GM19193 (cell line): ENCODE results near the gene CCDC85C.

Experiments used
- POLR2A ChIP-seq: IDR thresholded peaks from 4 replicates; pipeline ENCODE4 v1.6.1; 2011; ENCODE audit not compliant: insufficient read depth, insufficient read length; ENCODE audit errors: extremely low read depth

The CCDC85C gene

DNA sequence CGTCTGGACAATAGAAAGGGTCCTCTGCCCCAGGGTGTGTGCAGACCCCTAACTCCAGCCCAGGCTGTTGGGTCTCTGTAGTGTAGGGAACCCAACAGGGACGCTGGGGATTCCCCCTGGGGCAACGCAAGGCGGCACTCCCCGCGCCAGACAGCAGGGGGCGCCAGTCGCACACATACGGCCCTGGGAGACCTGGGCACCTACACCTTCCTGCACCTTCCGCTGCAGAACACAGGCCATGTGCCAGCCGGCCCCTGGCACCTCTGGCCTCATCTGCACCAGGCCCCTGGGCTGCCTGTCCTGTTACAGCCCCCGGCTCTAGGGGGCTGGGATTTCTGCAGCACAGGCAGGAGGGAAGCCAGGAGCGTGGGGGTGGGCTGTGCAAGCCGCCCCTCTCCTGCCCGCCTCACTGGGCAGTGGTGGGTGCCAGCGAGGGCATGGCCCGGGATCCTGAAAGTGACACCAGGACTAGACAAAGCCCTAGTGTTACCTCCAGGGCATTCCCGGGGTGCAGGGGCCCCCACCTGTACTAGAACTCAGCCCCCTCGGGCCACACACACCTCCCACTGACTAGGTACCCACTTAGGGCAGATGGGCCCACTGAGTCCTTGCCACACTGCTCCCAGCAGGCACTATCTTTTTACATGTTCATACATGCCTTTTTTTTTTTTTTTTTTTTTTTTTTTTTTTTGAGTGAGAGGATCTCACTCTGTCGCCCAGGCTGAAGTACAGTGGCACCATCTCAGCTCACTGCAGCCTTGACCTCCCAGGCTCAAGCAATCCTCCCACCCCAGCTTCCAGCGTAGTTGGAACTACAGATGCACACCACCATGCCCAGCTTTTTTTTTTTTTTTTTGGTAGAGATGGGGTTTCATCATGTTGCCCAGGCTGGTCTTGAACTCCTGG, 85.3 kb downstream of the CCDC85C start:
- no peak for TF ChIP-seq POLR2A

DNA sequence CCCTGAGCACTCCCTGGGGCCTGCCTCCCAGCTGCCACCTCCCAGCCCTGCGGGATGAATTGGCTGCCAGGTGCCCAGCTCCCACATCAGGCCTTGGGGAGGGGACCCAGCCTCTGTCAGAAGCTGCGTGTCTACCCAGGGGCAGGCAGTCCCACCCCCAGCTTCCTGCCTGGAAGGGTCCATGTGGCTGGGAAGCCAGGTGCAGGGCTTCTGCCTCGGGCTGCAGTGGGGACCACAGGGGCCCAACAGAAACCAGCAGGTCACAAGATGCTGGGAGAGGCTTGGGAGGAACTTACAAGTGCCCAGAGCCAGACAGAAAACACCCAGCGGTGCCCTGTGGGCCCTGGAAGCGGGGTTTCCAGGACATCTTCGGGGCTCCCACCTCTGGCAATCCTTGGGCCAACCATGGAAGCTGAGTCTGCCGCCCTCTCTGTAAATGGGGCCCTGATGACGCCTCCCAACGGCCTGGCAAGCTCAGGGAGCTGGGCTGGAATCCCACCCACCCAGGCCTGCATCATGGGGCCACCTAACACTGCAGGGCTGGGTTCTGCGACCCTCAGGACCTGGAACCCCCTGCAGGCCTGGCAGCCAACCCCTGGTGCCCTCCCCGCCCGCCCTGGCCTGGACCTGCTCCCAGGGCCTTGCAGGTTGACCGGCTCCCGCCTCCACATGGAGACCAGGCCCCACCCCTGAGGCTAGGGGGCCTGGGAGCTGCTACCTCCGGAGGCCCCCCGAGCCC, 86.2 kb downstream of the CCDC85C start:
- TF ChIP-seq POLR2A: no peak

DNA sequence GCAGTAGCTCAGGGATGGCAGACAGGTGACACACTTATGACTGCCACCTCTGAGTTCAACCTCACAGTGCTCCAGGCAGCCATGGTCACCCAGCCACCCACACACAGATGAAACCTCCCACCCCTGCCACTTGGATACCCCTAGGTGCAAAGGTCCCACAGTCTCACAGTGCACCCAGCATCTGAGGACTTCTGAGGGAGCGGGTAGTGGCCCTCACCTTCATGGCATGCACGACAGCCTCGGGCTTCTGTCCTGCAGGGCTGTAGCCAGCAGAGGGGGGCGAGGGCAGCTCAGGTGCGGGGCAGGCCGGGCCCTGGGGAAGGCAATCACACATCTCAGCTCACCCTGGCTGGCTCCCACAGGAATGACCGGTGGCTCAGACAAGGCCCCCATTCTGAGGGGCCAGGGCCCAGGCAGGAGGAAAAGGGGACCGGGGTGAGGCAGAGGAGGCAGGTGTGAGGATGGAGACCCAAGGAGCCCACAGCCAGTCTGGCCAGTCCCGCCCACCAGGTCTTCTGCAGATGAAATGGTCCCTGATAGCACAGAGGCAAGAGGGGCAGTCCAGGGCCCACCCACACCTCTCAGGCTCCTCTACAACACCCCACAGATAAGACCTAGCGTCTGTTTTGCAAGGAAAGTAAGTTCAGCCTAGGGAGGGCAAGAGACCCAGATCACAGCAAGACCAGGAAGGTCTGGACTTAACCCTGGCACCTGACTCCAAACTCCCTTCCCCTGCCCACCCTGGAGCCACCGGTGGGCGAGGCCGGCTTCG, 87.0 kb downstream of the CCDC85C start:
- TF ChIP-seq POLR2A: no peak

DNA sequence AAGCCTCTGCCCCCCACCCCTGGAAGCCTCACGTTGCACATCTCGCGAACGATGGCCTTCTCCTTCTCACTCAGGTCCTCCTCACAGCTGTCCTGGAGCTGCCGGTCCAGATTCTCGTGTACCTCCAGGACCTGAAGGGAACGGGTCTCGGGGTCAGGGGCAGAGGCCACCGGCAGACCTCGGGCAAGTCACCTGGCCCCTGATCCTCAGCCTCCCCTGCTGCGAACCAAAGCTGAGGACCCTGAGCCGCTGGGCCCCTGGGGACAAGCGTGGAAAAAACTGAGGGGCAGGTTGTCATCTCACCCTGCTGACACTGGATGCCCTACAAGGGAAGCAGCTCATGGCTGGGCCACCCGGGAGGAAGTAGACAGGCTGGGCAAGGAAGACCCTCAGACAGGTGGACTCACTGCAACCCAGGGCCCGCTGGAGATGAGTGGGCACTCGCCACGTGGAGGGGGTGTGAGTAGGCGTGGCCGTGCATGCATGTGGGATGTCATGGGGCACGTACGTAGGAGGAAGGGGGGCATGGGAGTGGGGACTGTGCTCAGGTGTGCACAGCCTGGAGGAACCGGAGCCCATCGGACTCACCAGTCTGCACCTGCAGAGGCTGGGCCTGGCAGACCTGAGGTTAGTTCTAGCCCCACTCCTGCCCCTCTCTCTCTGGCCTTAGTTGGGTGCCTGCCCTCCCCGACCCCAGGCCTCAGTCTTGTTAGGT, 87.7 kb downstream of the CCDC85C start:
- TF ChIP-seq POLR2A: no peak

DNA sequence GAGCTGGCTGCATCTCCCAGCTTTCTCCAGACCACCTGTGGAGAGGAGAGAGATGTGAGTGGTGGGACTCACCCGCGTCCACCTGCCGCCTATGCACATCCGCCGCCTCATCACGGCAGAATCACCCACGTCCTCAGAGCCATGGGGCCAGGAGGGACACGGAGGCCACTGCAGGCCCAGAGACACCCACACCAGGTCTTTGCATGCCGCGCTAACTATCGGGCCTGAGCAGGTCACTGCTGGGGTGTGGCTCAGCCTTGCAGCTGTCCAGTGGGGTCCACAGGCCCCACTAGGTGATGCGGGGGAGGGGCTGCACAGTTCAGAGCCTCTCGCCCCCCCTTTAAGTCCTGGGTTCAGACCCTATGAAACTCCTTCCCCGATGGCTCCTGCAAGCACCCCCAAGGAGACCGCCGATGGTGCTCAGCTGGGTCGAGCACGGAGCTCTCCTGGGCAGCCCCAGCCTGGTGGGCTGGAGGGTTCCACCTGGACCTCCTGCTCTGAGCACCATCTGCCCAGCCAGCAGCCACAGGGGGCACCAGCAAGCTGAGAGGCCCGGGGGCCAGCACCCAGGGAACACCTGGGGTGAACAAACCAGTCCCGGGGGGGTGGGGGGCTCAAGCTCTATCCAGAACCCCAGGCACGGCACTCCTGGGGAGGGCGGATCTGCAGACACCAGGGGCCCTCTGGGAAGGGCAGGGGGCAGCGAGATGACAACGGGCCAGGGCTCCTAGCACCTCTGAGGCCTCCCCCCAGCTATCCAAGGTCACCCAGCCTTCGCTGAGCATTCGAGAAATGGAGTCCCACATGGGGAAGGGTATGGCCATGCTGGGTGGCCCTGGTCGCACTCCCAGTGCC, 88.5 kb downstream of the CCDC85C start:
- TF ChIP-seq POLR2A: no peak

DNA sequence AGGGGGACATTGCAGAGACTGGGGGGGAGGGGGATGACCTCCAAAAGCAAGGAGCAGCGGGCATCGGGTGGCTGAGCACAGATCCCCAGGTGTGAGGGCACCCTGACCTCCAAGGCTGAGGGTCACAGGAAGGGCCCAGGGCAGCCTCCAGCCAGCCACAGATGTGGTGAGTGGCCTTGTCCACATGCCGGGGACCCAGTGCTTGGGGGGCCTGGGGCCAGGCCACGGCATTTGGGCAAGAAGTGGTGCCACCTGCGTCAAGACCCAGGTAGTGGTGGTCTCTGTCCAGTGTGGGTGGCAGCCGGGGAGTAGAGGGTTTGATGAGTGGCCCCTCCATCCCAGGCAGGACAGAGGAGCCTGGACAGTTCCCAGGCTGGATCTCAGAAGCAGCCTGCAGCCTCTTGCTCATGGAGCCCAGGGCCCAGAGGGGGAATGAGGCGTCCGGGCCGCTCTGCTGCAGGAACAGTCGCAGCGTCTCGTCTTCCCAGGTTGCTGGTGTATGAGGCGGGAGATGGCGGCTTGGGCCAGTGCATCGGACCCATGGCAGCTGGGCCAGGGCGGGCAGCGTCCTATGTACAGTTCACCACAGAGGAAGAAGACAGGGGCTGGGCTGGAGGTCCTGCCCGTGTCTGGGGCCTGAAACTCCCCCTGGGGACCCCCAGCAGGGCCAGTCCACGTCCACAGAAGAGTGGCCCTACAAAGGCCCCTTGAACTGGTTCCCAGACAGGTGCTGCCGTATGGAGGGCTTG, 89.3 kb downstream of the CCDC85C start:
- peak; percentile 8 for TF ChIP-seq POLR2A

DNA sequence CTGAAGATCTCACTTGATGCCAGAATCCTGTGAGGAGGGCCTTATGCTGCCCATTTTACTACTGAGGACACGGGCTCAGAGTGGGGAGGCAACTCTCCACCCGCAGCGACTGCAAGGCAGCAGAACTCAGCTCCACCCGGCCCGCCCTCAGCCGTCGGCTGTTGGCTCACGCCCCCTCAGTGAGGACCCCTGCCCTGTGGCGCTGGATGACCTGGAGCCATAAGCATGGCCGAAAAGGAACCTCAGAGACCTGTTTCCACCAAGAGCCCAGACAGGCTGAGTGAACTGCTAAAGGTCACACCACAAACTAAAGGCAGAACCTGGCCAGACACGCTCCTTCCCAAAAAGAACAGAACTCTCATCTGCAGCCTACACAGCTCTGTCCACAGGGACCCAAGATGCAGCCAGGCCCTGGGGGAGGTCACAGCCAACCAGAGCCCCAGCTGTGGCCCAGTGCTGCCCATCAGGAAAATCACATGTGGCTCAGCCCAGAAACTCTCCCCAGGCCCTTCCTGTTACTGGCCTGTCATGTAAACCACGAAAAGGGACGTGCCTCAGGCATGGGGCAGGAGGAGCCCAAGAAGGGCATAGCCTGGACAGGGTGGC, 90.0 kb downstream of the CCDC85C start:
- peak; percentile 9 for TF ChIP-seq POLR2A

DNA sequence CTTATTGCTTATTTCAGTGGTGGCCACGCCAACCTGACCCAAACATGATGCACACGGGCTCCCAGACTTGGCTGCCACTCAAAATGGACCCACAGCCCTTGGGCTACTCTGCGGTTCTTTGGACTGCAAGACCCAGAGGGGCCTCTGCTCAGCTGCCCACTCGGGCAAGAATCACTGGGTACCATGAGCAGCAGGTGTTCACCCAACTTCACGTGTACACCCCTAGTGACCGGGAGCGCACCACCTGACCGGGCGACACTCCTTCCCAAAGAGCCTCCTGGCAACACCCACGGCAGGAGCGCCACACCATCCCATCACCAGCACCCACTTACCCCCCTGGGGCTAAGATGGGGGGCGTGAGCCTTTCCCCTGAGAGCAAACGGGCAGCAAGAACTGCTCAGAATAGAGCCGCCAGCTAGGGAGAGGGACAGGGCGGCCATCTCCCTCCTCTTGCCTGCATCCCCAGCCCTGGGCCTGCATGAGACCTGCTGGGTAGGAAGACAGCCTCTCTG, 90.8 kb downstream of the CCDC85C start:
- TF ChIP-seq POLR2A: peak; percentile 10

DNA sequence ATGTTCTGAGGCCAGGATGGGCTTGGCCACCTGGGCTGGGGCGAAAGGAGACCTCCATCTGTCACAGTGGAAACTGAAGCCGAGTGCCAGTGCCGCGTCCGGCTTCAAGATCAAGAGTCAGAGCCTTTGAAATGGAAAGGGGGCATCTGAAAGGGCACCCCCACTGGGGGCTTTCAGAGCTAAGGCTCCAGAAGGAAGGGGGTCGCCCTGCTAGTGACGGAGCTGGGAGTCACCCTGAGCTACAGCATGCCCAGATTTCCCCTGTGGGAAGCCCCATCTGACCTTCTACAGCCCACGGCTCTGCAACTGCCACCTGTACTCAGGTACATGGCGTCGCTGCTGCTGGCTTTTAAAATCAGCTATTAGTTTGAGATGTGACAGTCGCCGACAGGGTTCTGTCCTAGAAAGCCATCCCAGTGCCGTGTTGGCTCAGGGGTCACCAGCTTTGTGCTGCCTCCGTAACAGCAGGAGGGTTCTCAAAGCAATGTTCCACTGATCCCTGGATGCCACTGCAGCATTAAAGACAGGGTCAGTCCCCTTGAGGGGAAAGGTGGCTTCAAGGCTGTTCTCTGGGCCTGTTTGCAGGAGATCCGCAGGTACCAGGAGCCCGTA, 91.3 kb downstream of the CCDC85C start:
- no peak for TF ChIP-seq POLR2A

DNA sequence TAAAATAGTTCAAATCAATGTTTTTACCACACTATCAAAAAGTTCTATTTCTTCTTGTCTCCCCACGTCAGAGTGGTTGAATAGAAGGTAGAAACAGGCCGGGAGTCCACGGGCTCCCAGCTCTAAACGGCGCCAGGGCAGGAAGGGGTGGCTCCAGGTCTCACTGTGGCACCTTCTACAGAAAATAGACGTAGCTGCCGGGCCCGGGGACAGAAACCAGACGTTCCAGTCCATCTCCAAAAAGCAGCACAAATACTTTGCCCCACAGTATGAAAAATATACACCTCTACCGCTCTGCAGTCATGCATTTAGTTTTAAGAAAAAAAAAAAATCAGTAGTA, 91.9 kb downstream of the CCDC85C start:
- no peak for TF ChIP-seq POLR2A

DNA sequence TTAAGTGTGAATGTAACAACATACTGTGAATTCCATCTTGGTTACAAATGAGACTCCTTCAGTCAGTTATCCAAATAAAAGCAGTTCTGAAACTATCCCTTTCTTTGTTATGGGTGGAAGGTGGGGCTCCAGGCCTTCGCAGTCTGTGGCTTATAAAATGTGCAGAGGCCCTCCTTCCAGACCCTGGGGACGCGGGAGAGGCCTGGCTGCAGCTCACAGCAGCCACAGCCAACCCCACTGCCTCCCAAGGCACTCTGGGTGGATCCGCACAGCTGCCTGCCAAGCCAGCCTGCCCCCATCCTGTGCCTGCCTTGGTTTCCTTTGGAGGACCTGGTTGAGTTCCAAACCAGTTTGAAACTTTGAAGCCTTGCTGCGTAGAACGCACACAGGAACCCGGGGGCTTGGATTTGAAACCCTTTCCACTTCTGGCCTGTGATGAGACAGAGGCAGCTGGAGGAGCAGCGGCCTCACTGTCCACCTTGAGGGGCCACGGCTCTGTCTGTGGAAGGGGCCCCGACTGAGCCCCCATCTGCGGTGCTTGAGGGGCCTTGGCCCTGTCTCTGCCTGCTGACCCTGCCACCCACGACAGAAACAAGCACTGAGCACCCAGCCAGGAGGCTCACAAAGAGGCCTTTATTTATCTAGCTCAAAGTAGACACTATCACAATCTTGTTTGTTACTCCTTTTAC, 92.4 kb downstream of the CCDC85C start:
- no peak for TF ChIP-seq POLR2A
